Cardiac fibroblast (primary cell): ENCODE data around the gene ADCY5.

Experiments used
- DNase-seq, 2 donors: peaks; one replicate each; pipeline versions ENCODE4 v3.0.0 to v3.0.0-alpha.2; 2010; ENCODE audit warnings: low read depth in 2 of 2
- H3K4me3 ChIP-seq, 2 donors: replicated peaks in 1 of 2; 1 replicate in 1 of 2; 2 replicates in 1 of 2; pipeline ENCODE4 v1.5.1; 2011; ENCODE audit warnings: low read depth in 2 of 2, low read length in 2 of 2, mild to moderate bottlenecking in 2 of 2, moderate library complexity in 1 of 2
- TF ChIP-seq, protein P1 (sequence below): IDR thresholded peaks from one replicate; pipeline ENCODE4 v1.5.1; 2011; ENCODE audit warnings: low read depth, mild to moderate bottlenecking, low read length, inconsistent platforms

ADCY5 gene

DNA sequence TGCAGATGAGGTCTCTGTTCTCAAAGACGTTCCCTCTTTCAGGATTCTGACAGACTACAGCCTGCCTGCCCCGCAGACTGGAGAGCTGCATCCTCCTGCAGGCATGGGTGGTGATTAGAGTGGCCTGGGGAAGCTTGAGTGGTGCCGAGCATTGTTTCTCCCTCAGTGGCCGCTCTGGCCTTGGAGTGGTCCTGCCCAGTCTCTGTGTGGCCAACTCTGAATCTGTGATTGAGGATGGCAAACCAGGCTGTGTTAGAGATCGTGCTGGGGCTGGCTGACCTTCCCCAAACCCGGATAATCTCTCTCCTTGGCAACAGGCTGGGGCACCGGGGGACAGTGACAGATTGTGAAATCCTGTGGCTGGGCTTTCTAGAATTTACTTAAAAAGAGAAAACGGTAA lies 11.0 kb upstream of the ADCY5 start:
- H3K4me3 ChIP-seq = no peak overlapping the region
- TF ChIP-seq, protein P1, sequence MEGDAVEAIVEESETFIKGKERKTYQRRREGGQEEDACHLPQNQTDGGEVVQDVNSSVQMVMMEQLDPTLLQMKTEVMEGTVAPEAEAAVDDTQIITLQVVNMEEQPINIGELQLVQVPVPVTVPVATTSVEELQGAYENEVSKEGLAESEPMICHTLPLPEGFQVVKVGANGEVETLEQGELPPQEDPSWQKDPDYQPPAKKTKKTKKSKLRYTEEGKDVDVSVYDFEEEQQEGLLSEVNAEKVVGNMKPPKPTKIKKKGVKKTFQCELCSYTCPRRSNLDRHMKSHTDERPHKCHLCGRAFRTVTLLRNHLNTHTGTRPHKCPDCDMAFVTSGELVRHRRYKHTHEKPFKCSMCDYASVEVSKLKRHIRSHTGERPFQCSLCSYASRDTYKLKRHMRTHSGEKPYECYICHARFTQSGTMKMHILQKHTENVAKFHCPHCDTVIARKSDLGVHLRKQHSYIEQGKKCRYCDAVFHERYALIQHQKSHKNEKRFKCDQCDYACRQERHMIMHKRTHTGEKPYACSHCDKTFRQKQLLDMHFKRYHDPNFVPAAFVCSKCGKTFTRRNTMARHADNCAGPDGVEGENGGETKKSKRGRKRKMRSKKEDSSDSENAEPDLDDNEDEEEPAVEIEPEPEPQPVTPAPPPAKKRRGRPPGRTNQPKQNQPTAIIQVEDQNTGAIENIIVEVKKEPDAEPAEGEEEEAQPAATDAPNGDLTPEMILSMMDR = no peak

DNA sequence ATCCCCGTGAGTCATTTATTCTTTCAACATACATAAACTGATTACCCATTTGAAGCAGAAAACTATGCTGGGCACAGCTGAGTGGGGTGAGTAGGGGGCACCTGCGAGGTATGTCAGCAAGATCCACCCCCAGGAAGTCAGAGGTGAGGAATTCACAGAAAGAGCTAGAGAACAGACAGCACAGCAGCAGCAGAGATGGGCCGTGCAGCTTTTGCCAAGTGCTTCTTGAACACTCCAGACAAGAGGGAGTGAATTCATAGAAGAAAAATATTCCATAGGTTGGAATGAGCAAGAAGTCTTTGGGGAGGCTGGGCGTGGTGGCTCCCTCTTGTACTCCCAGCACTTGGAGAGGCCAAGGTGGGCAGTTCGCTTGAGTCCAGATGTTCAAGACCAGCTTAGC lies 9.4 kb upstream of the ADCY5 start:
- TF ChIP-seq, protein P1 = no peak
- no peak for DNase-seq
- no peak overlapping the region for H3K4me3 ChIP-seq

More for the DNA sequence above, 11.0 kb upstream of the ADCY5 start:
- DNase-seq = no peak

DNA sequence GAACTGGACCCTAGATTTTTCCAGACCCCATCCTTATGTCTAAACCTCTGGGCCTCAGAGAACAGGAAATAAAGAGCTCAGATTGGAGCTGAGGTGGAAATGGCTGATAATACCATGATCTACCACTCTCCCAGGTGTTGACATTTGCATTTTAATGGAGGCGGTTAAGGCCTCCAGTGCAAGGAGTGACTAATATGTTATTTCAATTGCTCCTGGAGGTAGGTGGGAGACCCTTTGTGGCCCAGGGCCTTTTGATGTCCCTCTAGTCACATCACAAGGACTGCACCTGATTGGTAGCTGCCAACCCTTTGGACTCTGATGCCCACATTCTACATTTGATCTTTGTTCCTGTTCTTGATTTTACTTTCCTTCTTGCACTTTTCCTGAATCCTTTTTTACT lies 9.0 kb upstream of the ADCY5 start:
- no peak overlapping the region for H3K4me3 ChIP-seq
- TF ChIP-seq, protein P1 = no peak
- DNase-seq = no peak

DNA sequence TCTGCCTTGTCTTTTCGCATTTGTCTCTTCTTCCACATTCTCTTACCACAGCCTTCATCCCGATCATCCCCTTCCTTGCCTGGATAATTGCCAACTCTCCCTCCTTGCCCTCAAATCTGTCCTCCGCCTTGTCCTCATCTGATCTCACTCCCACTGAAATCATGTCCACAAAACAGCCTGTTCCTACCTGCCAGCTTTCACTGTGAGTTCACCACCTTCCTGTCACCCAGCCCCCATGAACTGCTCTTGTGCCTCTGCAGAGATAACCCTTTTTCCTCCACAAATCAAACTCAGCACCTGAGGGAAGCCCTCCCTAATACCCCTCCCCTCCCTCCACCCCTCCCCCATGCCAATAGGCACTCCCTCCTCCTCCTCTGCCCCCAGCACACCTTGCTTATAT lies 4.8 kb upstream of the ADCY5 start:
- no peak overlapping the region for H3K4me3 ChIP-seq
- TF ChIP-seq, protein P1 = no peak
- DNase-seq = no peak

DNA sequence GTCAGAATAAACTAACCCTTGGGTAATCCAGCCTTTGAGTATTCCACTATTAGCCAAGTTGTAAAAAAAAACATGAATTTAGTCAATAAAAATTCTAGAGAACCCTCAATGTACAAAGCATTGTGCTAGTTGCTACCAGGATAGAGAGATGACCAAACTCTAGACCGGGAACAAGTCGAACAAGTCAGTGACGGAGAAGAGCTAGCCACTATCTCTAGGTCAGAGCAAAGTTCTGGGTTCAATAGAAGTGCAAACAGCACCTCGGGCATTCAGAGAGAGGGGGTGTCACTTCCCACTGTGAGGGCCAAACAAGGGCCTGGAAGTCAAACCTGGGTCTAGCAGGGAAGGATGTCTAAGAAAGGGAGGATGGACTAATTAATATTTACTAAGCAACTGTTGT lies 2.3 kb upstream of the ADCY5 start:
- TF ChIP-seq, protein P1 = no peak
- DNase-seq = no peak
- no peak overlapping the region for H3K4me3 ChIP-seq

DNA sequence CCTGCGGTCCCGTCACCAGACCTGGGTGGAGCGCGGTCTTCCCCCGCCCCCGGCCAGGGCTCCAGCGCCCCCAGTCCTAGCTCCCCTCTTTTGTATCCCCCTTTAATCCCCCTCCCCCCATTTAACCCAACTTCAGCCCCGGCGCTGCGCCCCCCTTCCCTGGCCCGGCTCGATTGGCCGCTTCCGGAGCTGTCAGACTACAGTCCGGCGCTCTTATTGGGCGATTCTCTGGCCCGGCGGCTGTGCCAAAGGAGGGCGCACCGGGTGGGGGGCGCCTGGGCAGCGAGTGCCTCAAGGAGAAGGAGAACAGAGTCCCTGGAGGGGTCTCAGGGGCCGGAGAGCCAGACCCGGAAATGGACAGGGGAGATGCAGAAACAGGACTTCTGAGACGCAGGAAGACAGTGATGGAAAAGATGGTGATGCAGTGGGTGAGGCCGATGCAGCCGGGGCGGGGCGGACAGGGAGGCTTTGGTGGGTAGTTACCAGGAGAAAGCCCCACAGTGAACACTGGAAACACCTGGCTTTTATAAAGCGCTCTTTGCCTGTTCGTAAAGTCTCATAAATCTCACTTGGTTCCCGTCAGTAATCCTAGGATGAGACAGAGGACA lies 1.2 kb upstream of the ADCY5 start:
- no peak for DNase-seq
- peak overlapping the region; percentile 49 to 59 for H3K4me3 ChIP-seq
- TF ChIP-seq, protein P1 = no peak
